NT2/D1 (cell line): ENCODE data around the gene CDH5.

Source experiments
- DNase-seq: peaks from one replicate; pipeline ENCODE4 v3.0.0-alpha.2; 2011; ENCODE audit warnings: low read depth, low spot score
- H3K27me3 ChIP-seq: 2 replicates; pipeline ENCODE4 v1.6.0; 2011; ENCODE audit warnings: mild to moderate bottlenecking; ENCODE audit not compliant: insufficient read length, insufficient read depth
- H3K36me3 ChIP-seq: 2 replicates; pipeline ENCODE4 v1.6.1; 2011; ENCODE audit warnings: mild to moderate bottlenecking, low read length, mixed read lengths; ENCODE audit not compliant: insufficient read depth, insufficient read length
- H3K4me1 ChIP-seq: 2 replicates; pipeline ENCODE4 v1.5.1; 2011; ENCODE audit not compliant: insufficient read depth, insufficient read length
- H3K4me3 ChIP-seq: 2 replicates; pipeline ENCODE4 v1.5.1; 2011; ENCODE audit warnings: low read depth; ENCODE audit not compliant: insufficient read length
- H3K9ac ChIP-seq: 2 replicates; pipeline ENCODE4 v1.6.0; 2011; ENCODE audit warnings: low read depth; ENCODE audit not compliant: insufficient read length
- H3K9me3 ChIP-seq: 2 replicates; pipeline ENCODE4 v1.5.1; 2011; ENCODE audit warnings: mild to moderate bottlenecking, low read length; ENCODE audit not compliant: insufficient read depth
- SUZ12 ChIP-seq: IDR thresholded peaks from 2 replicates; pipeline ENCODE4 v1.6.1; 2011; ENCODE audit not compliant: insufficient read length, insufficient read depth; ENCODE audit errors: extremely low read depth
- YY1 ChIP-seq: IDR thresholded peaks from 2 replicates; pipeline ENCODE4 v1.6.1; 2011; ENCODE audit not compliant: insufficient read length, insufficient read depth
- ZNF274 ChIP-seq: IDR thresholded peaks from 2 replicates; pipeline ENCODE4 v1.6.1; 2011; ENCODE audit warnings: mild to moderate bottlenecking, low read depth, low read length

The CDH5 gene

DNA sequence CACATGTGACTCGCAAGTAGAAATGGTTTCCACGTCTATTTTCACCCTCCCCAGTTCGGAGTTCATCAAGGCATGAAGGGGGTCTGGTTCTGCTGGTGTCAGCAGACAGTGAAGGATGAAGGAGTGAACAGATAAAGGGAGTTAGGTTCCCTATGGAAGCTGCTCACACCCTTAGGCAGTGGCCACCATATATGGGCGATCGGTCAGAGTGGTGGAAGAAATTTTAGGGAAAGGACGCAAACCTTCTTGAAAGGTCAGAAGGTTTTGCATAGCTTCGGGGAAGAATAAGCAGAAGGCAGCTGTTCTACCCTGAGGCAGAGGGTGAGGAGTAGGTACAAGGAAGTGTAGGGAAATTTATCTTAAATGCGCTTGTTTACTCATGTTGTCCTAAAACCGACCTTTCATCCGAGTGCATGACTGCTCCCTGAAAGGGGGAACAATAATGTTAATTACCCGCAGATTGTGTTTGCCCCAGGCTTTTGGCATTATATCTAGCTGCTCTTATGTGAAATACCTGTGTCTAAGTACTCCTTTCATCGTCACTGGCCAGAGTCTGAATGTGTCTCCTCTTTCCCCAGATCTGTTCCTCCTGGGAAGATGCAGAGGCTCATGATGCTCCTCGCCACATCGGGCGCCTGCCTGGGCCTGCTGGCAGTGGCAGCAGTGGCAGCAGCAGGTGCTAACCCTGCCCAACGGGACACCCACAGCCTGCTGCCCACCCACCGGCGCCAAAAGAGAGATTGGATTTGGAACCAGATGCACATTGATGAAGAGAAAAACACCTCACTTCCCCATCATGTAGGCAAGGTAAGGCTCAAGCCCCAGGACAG is 12.5 kb downstream of the CDH5 start:
- no peak for DNase-seq
- Histone ChIP-seq H3K36me3 (no peaks in the 10 kb centered on the region), H3K27me3 (no peaks in the 10 kb centered on the region), H3K9ac (no peak overlapping the region), H3K4me3 (no peak overlapping the region), H3K4me1 (peaks cover 17% of the 10 kb centered on the region), H3K9me3 (no peaks in the 10 kb centered on the region)
- TF ChIP-seq SUZ12, result no peak
- no peak for TF ChIP-seq ZNF274
- no peak for TF ChIP-seq YY1

GRCh38 chr16:66379571-66379941 is 13.1 kb downstream of the CDH5 start:
- Histone ChIP-seq H3K36me3 (no peaks in the 10 kb centered on the region), H3K4me3 (no peak overlapping the region), H3K9me3 (no peaks in the 10 kb centered on the region), H3K9ac (no peak overlapping the region), H3K27me3 (no peaks in the 10 kb centered on the region), H3K4me1 (peaks cover 14% of the 10 kb centered on the region)
- TF ChIP-seq YY1 (no peak), SUZ12 (no peak), ZNF274 (no peak)
- no peak for DNase-seq

- Histone ChIP-seq H3K4me1 (peaks cover 14% of the 10 kb centered on the region), H3K36me3 (no peaks in the 10 kb centered on the region), H3K9ac (no peak overlapping the region), H3K9me3 (no peaks in the 10 kb centered on the region), H3K27me3 (no peaks in the 10 kb centered on the region), H3K4me3 (no peak overlapping the region)
- TF ChIP-seq ZNF274, result no peak
- TF ChIP-seq SUZ12, result no peak
- TF ChIP-seq YY1, result no peak
- DNase-seq, result no peak
Observed at GRCh38 chr16:66380421-66380820, 13.9 kb downstream of the CDH5 start.

- Histone ChIP-seq H3K9me3 (no peaks in the 10 kb centered on the region), H3K27me3 (no peaks in the 10 kb centered on the region), H3K4me1 (peaks cover 11% of the 10 kb centered on the region), H3K9ac (no peak overlapping the region), H3K36me3 (no peaks in the 10 kb centered on the region), H3K4me3 (no peak overlapping the region)
- TF ChIP-seq YY1 (no peak), SUZ12 (no peak), ZNF274 (no peak)
- DNase-seq, result no peak
Observed at GRCh38 chr16:66381585-66382170, 15.2 kb downstream of the CDH5 start.

DNA sequence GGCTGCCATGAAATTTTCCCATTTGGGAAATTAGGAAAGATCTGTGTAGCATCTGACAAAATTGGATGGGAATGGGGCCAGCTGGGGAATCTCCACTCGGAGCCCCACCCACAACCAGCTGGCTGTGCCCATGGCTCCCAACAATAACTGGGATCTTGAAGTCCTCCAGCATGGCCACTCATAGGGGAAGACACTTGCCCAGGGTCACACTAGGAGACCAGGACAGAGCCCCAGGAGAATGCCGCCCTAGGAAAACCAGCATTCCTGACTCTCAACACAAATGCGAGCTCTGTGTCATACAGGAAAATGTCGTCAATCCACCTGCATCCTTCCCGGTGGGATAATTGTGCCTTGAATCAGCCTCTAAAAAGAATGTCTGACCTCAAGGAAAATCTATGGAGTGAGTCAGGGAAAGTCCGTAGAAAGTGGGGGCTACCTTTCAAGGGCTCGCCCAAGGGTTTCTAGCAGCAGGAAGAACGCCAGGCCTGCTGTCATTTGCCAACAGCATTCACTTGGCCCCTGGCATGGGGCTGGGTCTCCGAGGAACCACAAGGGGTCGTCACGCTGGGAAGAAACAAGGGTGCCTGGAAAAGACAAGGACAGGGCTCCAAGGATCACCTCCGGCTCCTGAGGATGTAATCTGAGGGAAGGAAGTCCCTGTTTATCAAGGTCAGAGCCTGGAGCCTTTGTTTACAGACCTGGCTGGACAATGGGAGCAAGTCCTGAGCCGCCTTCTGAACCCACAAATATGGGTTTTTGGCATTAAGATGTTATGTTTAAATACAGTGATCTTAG is 15.9 kb downstream of the CDH5 start:
- H3K9me3 ChIP-seq, result no peaks in the 10 kb centered on the region
- H3K27me3 ChIP-seq, result no peaks in the 10 kb centered on the region
- H3K4me1 ChIP-seq, result peaks cover 11% of the 10 kb centered on the region
- H3K9ac ChIP-seq, result no peak overlapping the region
- H3K36me3 ChIP-seq, result no peaks in the 10 kb centered on the region
- peak; percentile 32 for DNase-seq
- TF ChIP-seq YY1 (no peak), ZNF274 (no peak), SUZ12 (no peak)
- no peak overlapping the region for H3K4me3 ChIP-seq

- peak; percentile 60 for DNase-seq
- H3K4me3 ChIP-seq, result no peak overlapping the region
- H3K27me3 ChIP-seq, result no peaks in the 10 kb centered on the region
Observed at GRCh38 chr16:66382966-66383299, 16.4 kb downstream of the CDH5 start.

GRCh38 chr16:66383551-66383950 is 17.1 kb downstream of the CDH5 start:
- H3K27me3 ChIP-seq, result no peaks in the 10 kb centered on the region
- DNase-seq, result no peak
- no peak for TF ChIP-seq ZNF274
- no peak for TF ChIP-seq SUZ12
- TF ChIP-seq YY1, result no peak

More at GRCh38 chr16:66382966-66383299, 16.4 kb downstream of the CDH5 start:
- H3K9ac ChIP-seq, result no peak overlapping the region
- H3K9me3 ChIP-seq, result no peaks in the 10 kb centered on the region
- H3K4me1 ChIP-seq, result peaks cover 11% of the 10 kb centered on the region
- H3K36me3 ChIP-seq, result no peaks in the 10 kb centered on the region
- TF ChIP-seq SUZ12 (no peak), YY1 (no peak), ZNF274 (no peak)

More at GRCh38 chr16:66383551-66383950, 17.1 kb downstream of the CDH5 start:
- Histone ChIP-seq H3K9ac (no peak overlapping the region), H3K9me3 (no peaks in the 10 kb centered on the region), H3K4me3 (no peak overlapping the region), H3K4me1 (peaks cover 9% of the 10 kb centered on the region), H3K36me3 (no peaks in the 10 kb centered on the region)
